NCI-H82 treated with DMSO at 0.1 percent for 48 hours (cell line): Measurements from ENCODE around the gene EP400.

Experiments
- DNase-seq: peaks from one replicate; lab custom pipeline; 2025; ENCODE audit not compliant: unreplicated experiment; lab: John Stamatoyannopoulos, UW

EP400 gene, protein sequence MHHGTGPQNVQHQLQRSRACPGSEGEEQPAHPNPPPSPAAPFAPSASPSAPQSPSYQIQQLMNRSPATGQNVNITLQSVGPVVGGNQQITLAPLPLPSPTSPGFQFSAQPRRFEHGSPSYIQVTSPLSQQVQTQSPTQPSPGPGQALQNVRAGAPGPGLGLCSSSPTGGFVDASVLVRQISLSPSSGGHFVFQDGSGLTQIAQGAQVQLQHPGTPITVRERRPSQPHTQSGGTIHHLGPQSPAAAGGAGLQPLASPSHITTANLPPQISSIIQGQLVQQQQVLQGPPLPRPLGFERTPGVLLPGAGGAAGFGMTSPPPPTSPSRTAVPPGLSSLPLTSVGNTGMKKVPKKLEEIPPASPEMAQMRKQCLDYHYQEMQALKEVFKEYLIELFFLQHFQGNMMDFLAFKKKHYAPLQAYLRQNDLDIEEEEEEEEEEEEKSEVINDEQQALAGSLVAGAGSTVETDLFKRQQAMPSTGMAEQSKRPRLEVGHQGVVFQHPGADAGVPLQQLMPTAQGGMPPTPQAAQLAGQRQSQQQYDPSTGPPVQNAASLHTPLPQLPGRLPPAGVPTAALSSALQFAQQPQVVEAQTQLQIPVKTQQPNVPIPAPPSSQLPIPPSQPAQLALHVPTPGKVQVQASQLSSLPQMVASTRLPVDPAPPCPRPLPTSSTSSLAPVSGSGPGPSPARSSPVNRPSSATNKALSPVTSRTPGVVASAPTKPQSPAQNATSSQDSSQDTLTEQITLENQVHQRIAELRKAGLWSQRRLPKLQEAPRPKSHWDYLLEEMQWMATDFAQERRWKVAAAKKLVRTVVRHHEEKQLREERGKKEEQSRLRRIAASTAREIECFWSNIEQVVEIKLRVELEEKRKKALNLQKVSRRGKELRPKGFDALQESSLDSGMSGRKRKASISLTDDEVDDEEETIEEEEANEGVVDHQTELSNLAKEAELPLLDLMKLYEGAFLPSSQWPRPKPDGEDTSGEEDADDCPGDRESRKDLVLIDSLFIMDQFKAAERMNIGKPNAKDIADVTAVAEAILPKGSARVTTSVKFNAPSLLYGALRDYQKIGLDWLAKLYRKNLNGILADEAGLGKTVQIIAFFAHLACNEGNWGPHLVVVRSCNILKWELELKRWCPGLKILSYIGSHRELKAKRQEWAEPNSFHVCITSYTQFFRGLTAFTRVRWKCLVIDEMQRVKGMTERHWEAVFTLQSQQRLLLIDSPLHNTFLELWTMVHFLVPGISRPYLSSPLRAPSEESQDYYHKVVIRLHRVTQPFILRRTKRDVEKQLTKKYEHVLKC (N-terminal part only)

DNA sequence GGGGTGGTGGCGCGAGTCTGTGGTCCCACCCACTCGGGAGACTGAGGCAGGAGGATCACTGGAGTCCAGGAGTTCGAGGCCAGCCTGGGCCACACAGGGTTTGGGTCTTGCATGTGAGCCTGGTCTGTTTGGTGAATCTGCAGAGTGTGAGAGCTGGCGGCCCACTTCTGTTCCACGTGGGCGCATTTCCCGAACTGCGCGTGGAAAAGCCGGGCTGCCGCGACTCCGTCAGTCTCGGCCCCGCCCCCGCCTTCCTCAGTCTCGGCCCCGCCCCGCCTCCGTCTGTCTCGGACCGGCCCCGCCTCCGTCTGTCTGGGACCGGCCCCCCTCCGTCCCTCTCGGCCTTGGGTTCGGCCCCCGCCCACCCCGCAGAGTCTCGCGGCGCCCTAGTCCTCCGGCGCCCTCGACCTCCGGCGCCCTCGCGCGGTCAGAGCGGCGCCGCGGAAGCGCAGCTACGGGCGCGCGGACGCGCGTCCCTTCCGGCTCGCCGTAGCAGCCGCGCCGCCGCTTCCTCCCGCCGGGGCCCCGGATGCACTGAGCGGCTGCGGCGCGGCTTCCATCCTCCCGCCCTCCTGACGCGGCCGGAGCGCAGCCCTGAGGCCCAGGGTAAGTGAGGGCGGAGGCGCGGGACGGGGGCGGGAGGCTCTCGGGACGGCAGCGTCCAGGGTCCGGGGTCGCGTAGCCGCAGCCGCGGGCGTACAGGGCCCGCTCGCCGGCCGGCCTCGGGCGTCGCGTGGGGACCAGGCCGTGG lies at the start of gene EP400:
Gene EP400, plus strand, starts transcription at position 512 of the 751 bp plus-strand sequence. CDS start 10,678 bp downstream, outside the sequence.
- peak; percentile 70 for DNase-seq

DNA sequence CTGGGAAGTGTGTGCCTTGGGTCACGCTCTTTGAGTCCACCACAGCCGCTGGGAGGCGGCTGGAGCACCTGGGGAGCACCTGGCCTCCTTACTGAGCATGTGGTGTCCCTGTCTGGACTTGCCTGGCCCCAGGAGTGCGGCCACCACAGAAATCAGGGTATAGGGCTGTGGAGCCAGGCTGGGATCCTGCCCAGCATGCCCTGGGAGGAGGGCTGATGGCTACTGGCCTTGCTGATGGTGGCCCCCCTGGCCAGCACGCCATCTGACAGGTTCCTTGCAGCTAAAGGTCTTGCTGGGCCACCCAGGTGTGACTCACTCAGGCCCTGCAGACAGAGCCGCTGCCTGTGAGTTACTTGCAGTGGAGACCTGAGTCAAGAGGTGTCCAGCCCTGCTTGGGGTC lies 49.3 kb upstream of the EP400 start:
- DNase-seq = no peak

DNA sequence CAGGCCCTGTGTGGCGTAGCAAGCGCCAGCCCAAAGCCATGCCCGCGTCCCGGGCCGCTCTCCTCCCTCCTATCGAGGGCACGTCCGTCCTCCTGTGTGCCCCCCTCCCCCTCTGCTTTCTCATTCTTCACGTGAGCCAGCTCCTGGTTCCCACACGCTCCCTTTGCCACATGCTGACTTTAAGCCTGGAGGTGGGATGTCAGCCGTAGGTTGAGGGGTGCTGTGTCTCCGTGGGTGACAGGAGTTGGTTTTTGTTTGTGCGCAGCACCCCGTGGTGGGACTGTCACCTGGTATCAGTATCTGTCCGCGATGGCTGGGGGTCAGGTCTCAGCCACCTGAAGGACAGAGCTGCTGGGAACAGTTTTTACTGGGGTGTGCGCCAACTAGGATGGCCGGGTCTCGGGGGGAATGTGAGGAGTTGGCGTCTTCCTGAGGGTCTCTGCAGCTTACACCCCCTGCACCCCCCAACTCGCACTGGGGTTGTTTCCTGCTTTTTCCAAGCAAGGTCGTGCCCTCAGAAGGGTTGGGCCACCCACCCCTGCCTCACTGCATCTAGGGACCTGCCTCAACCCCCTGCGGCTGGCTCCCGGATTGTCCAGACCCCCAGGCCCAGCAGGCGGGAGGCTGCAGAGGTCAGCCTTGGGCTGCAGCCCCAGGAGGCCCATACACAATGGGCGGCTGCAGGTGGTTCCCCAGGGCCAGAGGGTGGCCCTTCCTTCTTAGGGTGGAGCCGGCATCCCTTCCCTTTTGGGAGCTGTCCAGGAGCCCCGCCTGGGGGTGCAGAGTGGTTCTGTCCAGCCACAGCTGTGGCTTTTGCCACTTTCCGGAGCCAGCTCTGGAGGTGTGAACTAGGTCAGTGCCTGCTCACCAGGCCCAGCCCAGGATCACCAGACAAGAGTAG lies 48.1 kb upstream of the EP400 start:
- no peak for DNase-seq

DNA sequence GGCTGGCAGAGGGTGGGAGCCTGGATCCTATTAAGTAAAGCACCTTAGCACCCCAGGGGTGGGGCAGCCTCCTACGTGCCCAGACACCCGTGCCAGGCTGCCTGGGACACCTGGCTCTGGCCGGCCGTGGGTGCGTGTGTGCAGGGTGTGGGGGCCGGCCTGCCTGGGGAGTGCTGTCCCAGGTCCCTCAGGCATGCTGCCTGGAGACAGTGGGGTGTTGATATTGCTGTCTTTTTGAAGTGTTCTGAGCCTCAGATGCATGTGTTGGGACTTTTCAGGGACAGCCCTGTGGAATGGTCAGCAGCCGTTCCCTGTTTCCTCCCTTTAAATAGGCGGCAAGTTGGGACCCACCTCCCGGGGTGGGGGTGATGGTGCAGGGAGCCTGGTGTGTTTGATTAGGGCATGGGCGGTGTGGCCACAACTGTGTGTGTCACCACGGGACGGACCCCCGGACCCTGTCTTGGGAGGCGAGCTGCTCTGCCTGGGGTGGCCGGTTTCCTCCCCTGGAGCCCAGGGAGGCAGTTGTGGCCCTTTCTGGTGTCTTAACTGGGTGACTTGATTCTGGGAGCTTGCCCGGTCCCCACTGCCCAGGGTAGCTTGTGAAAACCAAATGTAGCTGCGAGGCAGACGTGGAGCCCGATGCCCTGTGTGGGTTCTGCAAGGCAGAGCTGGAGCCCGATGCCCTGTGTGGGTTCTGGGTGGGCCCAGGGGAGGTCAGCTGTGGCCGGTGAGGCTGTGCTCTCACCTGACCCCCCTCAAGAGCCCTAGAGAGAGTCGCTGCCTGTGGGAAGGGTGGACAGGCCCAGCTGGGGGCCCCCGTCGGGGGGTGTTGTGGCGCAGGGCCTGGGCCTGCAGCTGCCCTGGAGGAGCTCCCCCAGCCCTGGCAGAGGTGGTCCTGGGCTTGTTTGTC lies 47.2 kb upstream of the EP400 start:
- DNase-seq = no peak

DNA sequence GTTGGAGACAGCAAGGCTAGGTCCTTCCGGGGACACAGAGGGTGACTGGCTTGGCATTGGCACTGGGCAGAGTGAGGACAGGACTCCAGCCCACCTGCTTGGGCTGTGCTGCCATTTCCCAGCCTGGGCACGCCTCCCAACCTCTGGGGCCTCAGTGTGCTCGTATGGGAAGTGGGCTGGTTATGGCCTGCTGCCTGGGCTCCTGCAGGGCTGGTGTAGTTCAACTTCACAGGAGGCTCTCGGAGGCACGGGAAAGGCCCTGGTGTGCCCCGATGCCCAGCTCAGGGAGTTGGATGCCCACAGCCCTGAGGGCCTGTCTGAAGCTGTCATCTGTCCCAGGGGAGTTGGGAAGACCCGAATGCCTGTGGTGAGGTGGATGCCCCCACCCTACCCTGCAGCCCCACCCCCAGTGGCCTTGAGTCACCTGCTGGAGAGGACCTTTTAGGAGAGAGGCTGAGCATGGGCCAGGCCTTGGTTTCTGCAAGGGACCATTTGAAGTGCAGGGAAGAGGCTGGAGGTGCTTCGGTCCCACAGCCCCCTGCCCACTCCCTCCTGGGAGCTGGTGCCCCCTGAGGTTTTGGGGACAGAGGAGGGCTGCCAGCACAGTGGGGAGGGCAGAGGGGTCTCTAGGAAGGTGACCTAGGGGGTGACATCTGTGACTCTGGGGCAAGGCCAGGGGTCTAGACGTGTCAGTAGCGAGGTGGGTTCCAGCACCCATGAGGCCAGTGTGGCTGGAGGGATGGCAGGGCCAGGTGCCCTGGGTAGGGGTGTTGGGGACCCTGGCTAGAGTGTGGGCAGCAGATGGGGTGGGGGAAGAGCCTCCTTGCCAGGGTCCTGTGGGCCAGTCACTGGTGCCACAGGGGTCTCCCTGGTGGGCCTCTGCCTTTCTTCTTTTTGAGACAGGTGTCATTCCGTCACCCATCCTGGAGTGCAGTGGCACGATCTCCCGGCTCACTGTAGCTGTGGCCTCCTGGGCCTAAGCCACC lies 46.2 kb upstream of the EP400 start:
- DNase-seq = no peak

DNA sequence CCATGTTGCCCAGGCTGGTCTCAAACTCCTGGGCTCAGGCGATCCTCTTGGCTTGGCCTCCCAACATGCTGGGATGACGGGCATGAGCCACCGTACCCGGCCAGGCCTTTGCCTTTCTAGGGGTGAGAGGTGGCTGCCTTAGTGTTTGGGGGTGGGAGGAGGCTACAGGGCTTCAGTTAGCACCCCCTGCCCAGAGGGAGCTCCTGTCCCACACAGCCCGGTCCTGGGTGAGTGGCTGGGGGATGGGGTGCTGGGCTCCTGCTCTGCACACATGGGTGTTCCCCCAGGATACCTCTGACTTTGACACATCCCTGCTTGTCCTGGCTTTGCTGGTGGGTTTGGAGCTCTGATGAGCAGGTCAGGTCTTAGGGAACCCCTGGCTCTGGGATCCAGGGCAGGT lies 45.4 kb upstream of the EP400 start:
- DNase-seq = no peak

DNA sequence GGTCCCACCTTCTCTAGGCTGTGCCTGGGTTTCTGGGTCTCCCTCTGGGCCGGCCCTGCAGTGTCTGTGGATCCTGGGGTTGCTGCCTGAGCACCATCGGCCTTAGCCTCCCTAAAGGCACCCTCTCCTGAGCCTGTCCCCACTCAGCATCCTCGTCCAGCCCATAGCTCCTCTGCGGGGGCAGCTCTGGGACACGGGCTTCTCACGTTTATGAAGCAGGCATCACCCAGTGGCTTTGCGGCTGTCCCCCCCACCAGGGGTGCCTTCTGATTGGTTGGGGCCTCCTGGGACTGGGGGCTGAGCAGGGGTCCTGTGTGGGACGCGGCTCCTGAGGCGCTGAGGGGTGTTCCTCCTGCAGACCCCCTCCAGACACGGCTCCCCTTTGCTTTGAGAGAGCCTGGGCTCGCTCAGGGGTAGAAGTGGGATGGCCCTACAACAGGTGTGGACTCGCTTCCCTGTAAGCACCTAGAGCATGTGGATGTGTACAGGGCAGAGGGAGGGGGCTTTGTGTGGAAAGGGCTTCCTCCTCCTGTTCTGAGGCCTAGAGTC lies 44.6 kb upstream of the EP400 start:
- DNase-seq = no peak

DNA sequence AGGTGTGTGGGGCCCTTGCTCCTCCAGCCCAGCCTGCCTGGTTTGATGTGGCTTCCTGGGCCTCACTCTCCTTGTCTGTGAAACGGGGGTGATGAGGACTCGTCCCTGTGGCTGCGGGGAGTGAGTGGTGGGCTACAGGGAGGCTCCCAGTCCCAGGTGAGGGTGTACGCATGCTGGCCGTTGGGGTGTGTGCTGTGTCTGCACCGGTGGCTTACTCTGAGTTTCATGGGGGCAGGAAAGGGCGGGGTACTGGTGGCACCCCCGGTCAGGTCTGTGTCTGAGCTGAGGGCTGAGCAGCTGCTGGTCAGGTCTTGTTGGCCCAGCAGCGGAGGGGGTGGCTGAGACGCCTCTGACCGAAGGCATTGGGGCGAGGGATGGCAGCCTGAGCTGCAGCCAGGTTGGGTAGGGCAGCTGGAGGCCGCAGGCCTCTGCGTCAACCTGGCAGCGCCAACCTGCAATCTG lies 44.1 kb upstream of the EP400 start:
- DNase-seq = no peak

DNA sequence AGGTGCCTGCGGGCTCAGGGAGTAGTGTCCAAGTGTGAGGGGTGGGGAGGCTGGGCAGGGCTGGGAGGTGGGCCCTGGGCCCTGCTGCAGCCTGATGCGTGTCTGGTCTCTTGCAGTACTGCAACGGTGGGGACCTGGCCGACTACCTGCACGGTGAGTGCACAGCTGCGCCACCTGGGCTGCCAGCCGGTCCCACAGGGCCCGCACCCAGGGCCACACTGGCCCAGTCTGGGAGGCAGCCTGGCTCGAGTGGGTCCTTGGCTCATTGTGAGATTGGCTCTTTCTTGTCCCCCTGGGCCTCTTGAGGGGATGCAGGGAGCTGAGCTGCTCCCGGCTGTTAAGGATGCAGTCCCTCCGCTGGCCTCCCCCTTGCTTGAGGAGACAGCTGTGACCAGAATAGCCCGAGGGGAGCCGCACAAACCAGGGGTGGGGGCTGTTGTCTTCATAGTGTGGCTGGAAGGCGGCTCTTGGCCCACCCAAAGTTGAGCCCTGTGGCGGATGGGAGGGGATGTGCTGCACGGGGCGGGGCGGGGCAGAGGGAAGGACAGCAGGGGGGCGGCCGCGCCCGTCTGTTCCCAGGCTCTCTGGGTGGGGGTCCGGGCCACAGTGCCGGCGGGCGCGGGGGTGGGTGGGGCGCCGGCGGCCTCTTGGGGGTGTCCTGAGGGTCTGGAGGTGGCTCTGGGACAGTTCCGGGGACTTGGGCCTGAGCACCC lies 42.2 kb upstream of the EP400 start:
- no peak for DNase-seq

DNA sequence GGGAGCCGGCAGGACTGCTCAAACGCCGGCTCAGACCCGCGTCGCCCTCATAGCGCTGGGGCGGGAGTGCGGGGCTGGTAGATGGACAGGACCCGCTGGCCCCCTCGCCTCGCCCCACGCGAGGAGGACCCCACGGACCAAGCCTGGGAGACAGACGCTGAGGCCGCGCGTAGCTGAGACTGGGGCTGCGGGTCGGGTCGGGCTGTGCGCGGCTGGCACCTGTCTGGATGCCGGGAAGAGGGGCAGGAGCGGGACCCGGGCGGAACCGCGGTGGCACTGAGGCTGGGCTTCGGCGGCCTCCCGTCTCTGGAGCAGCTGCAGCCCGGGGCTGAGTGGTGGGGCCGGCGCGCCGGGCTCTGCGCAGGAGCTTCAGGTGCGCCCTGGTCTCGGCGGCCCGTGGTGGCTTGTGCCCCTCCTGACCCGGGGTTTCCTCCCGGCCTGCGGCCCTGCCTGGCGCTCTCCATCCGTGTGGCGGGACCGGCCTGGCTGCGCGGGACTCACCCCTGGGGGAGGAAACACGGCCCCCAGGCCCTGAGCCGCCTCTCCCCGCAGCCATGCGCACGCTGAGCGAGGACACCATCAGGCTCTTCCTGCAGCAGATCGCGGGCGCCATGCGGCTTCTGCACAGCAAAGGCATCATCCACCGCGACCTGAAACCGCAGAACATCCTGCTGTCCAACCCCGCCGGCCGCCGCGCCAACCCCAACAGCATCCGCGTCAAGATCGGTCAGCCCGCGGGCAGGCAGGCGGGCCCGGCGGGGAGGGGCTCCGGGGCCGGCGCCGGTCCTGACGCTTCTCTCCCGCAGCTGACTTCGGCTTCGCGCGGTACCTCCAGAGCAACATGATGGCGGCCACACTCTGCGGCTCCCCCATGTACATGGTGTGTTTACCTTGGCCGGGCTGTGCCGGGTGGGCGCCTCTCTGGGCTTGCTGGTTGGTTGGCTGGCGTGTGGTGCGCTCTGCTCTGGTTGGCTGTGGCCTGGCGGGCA lies 41.4 kb upstream of the EP400 start:
- no peak for DNase-seq

DNA sequence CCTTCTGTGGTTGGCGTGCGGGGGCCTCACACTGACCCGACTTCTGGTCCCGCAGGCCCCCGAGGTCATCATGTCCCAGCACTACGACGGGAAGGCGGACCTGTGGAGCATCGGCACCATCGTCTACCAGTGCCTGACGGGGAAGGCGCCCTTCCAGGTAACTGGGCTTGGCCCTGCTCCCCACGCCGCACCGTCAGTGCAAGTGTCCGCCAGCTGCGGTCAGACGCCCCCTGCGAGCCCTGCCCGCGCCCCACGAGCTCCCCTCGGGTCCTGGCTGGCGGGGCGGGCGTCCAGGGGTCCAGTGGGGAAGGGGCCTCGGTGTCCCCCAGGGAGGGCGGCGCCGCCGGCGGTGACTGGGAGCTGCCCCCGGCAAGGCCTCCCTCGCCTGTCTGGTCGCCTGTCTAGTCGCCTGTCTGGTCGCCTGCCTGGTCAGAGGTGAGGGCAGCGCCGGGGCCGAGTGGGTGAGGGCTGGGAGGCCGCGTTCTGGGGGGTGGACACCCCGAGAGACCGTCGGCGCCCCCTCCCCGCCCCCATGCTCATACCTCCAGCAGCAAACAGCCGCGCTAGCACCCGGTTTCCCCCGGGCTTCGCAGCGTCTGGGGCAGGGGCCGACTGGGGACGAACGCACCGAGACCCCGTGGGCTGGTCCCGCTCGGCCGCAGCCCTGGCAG lies 40.5 kb upstream of the EP400 start:
- DNase-seq = no peak

DNA sequence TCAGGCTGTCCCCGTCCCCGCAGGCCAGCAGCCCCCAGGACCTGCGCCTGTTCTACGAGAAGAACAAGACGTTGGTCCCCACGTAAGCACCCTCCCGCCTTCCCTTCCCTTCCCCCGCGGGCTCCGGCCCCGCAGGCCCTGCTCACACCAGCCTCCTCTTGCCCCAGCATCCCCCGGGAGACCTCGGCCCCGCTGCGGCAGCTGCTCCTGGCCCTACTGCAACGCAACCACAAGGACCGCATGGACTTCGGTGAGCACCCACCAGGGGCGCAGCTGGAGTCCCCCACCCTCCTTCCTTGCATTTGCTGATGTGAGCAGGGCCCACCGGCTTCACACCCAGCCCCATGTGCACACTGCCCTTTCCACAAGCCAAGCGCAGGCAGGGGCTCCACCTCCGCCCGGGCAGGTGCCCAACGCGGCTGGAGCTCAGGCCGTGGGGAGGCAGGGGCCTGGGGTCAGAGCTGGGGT lies 40.0 kb upstream of the EP400 start:
- no peak for DNase-seq

DNA sequence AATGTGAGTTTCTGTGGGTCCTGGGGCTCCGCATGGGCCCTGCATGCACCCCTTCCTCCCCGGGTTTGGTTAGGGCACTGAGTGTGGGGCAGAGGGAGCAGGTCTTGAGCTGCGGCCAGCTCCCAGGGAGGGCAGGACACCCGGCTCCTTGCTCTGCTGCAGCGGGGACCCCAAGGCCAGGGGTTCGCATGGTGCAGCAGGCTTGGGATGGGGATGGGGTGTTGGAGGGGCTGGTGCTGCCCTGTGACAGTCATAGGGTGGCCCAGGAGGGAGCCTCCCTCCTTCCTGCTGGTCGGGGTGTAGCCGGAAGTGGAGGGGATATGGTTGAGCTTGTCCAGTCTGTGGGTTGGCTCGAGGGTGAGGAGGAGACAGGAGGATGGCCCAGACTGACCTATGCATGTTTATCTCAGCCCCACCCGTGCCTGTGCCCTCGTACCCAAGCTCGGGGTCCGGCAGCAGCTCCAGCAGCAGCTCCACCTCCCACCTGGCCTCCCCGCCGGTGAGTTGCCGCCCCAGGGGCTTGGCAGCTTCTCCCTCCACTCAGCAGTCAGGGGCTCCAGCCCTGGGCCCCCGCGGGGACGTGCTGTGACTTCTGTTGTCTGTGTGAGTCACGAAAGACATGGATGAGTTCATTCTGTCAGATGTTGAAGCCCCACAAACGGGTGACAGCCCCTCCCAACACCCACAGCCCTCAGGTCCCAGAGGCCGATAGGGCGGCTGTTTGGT lies 39.3 kb upstream of the EP400 start:
- DNase-seq = no peak
